ENCODE data around the gene KIF6. TPM values are rescaled to one million over a fixed set of nuclear protein-coding genes. Genes with fewer than 3 reads are reported as not detected.

Gene KIF6
- total RNA-seq, 1 donor from 2014 or later = 0.33 TPM

- Mint-ChIP-seq H3K4me1 (no peaks in the 10 kb centered on the region), H3K36me3 (ENCODE audit: low read depth) (no peaks in the 10 kb centered on the region), H3K9me3 (no peaks in the 10 kb centered on the region), H3K27ac (no peak overlapping the region), H3K27me3 (peaks cover under 1% of the 10 kb centered on the region), H3K4me3 (no peak overlapping the region)
- no peak for DNase-seq
- intact Hi-C loops (cut with micrococcal nuclease) = no loop called here
These were observed 336.4 kb downstream of the KIF6 start for GRCh38 chr6:39388606-39389483.

- no peaks in the 10 kb centered on the region for H3K9me3 Mint-ChIP-seq
These were observed 337.4 kb downstream of the KIF6 start for GRCh38 chr6:39387785-39388184.

GRCh38 chr6:39386487-39386886, 338.7 kb downstream of the KIF6 start:
- Mint-ChIP-seq H3K27ac (no peak overlapping the region), H3K4me1 (no peaks in the 10 kb centered on the region), H3K27me3 (peaks cover 1% of the 10 kb centered on the region), H3K9me3 (no peaks in the 10 kb centered on the region), H3K4me3 (no peak overlapping the region), H3K36me3 (ENCODE audit: low read depth) (no peaks in the 10 kb centered on the region)
- intact Hi-C loops (cut with micrococcal nuclease) = no loop called here
- DNase-seq = no peak

More at GRCh38 chr6:39387785-39388184, 337.4 kb downstream of the KIF6 start:
- Mint-ChIP-seq H3K4me1 (no peaks in the 10 kb centered on the region), H3K36me3 (ENCODE audit: low read depth) (no peaks in the 10 kb centered on the region), H3K27ac (no peak overlapping the region), H3K4me3 (no peak overlapping the region), H3K27me3 (peaks cover 1% of the 10 kb centered on the region)
- DNase-seq = no peak
- intact Hi-C loops (cut with micrococcal nuclease) = no loop called here

GRCh38 chr6:39381550-39382140, 343.6 kb downstream of the KIF6 start:
- no peak overlapping the region for H3K27ac Mint-ChIP-seq

GRCh38 chr6:39380837-39381549, 344.2 kb downstream of the KIF6 start:
- Mint-ChIP-seq H3K36me3 (ENCODE audit: low read depth) (no peaks in the 10 kb centered on the region), H3K27ac (no peak overlapping the region)
- intact Hi-C loops (cut with micrococcal nuclease) = no loop called here

More at GRCh38 chr6:39381550-39382140, 343.6 kb downstream of the KIF6 start:
- intact Hi-C loops (cut with micrococcal nuclease) = no loop called here
- H3K4me1 Mint-ChIP-seq = peaks cover 2% of the 10 kb centered on the region
- no peaks in the 10 kb centered on the region for H3K9me3 Mint-ChIP-seq
- H3K27me3 Mint-ChIP-seq = peaks cover 1% of the 10 kb centered on the region
- no peak for DNase-seq
- H3K36me3 Mint-ChIP-seq (ENCODE audit: low read depth) = no peaks in the 10 kb centered on the region
- H3K4me3 Mint-ChIP-seq = no peak overlapping the region

GRCh38 chr6:39378960-39379425, 346.2 kb downstream of the KIF6 start:
- H3K4me3 Mint-ChIP-seq = no peak overlapping the region
- intact Hi-C loops (cut with micrococcal nuclease) = no loop called here
- H3K9me3 Mint-ChIP-seq = no peaks in the 10 kb centered on the region
- no peaks in the 10 kb centered on the region for H3K36me3 Mint-ChIP-seq (ENCODE audit: low read depth)
- peaks cover 2% of the 10 kb centered on the region for H3K4me1 Mint-ChIP-seq
- peaks cover 9% of the 10 kb centered on the region for H3K27me3 Mint-ChIP-seq
- no peak overlapping the region for H3K27ac Mint-ChIP-seq
- no peak for DNase-seq

More at GRCh38 chr6:39380837-39381549, 344.2 kb downstream of the KIF6 start:
- DNase-seq = no peak
- Mint-ChIP-seq H3K27me3 (peaks cover 4% of the 10 kb centered on the region), H3K4me3 (no peak overlapping the region), H3K9me3 (no peaks in the 10 kb centered on the region), H3K4me1 (peaks cover 2% of the 10 kb centered on the region)

GRCh38 chr6:39378175-39378959, 346.8 kb downstream of the KIF6 start:
- no peak overlapping the region for H3K27ac Mint-ChIP-seq
- no peaks in the 10 kb centered on the region for H3K36me3 Mint-ChIP-seq (ENCODE audit: low read depth)
- no peak overlapping the region for H3K4me3 Mint-ChIP-seq
- intact Hi-C loops (cut with micrococcal nuclease) = no loop called here
- H3K9me3 Mint-ChIP-seq = no peaks in the 10 kb centered on the region
- peaks cover 2% of the 10 kb centered on the region for H3K4me1 Mint-ChIP-seq
- H3K27me3 Mint-ChIP-seq = peaks cover 8% of the 10 kb centered on the region
- DNase-seq = no peak

- no peaks in the 10 kb centered on the region for H3K36me3 Mint-ChIP-seq (ENCODE audit: low read depth)
- no peak overlapping the region for H3K27ac Mint-ChIP-seq
- no peak overlapping the region for H3K4me3 Mint-ChIP-seq
- intact Hi-C loops (cut with micrococcal nuclease) = no loop called here
- peaks cover 8% of the 10 kb centered on the region for H3K27me3 Mint-ChIP-seq
- H3K4me1 Mint-ChIP-seq = peaks cover 2% of the 10 kb centered on the region
- DNase-seq = peak; percentile 59
- H3K9me3 Mint-ChIP-seq = no peaks in the 10 kb centered on the region
These were observed 347.7 kb downstream of the KIF6 start for GRCh38 chr6:39377539-39377950.

- intact Hi-C loops (cut with micrococcal nuclease) = no loop called here
- Mint-ChIP-seq H3K36me3 (ENCODE audit: low read depth) (no peaks in the 10 kb centered on the region), H3K4me1 (no peaks in the 10 kb centered on the region), H3K27ac (no peak overlapping the region), H3K9me3 (no peaks in the 10 kb centered on the region), H3K4me3 (no peak overlapping the region), H3K27me3 (peaks cover 12% of the 10 kb centered on the region)
- DNase-seq = no peak
These were observed 349.8 kb downstream of the KIF6 start for GRCh38 chr6:39375405-39375804.

- H3K4me1 Mint-ChIP-seq = no peaks in the 10 kb centered on the region
These were observed 354.8 kb downstream of the KIF6 start for GRCh38 chr6:39370390-39370789.

GRCh38 chr6:39369987-39370386, 355.2 kb downstream of the KIF6 start:
- no peaks in the 10 kb centered on the region for H3K36me3 Mint-ChIP-seq (ENCODE audit: low read depth)
- H3K27me3 Mint-ChIP-seq = peaks cover 8% of the 10 kb centered on the region
- DNase-seq = no peak
- H3K4me1 Mint-ChIP-seq = no peaks in the 10 kb centered on the region
- H3K4me3 Mint-ChIP-seq = no peak overlapping the region
- H3K27ac Mint-ChIP-seq = no peak overlapping the region
- H3K9me3 Mint-ChIP-seq = no peaks in the 10 kb centered on the region
- intact Hi-C loops (cut with micrococcal nuclease) = loop anchor here (10.0 kb wide), 1 partner anchor 505 kb away; no protein-coding TSS in a partner anchor

More at GRCh38 chr6:39370390-39370789, 354.8 kb downstream of the KIF6 start:
- Mint-ChIP-seq H3K36me3 (ENCODE audit: low read depth) (no peaks in the 10 kb centered on the region), H3K9me3 (no peaks in the 10 kb centered on the region), H3K4me3 (no peak overlapping the region), H3K27me3 (peaks cover 10% of the 10 kb centered on the region), H3K27ac (no peak overlapping the region)
- DNase-seq = no peak
- intact Hi-C loops (cut with micrococcal nuclease) = no loop called here

- intact Hi-C loops (cut with micrococcal nuclease) = loop anchor here (10.0 kb wide), 1 partner anchor 507 kb away; no protein-coding TSS in a partner anchor
These were observed 357.5 kb downstream of the KIF6 start for GRCh38 chr6:39367700-39368099.

More at GRCh38 chr6:39367700-39368099, 357.5 kb downstream of the KIF6 start:
- Mint-ChIP-seq H3K27me3 (peaks cover 4% of the 10 kb centered on the region), H3K27ac (no peak overlapping the region), H3K36me3 (ENCODE audit: low read depth) (no peaks in the 10 kb centered on the region), H3K4me3 (no peak overlapping the region), H3K4me1 (no peaks in the 10 kb centered on the region), H3K9me3 (no peaks in the 10 kb centered on the region)
- no peak for DNase-seq
